HL-60 (cell line): ENCODE results near the gene CCDC187.

ENCODE experiments used
- GABPA ChIP-seq: IDR thresholded peaks from 2 replicates; pipeline ENCODE4 v1.6.1; 2012; ENCODE audit warnings: low read depth
- POLR2AphosphoS5 ChIP-seq: IDR thresholded peaks from 2 replicates; pipeline ENCODE4 v1.6.1; 2012; ENCODE audit warnings: low read depth
- REST ChIP-seq: IDR thresholded peaks from 2 replicates; pipeline ENCODE4 v1.6.1; 2012; ENCODE audit warnings: low read depth; ENCODE audit not compliant: insufficient replicate concordance
- SPI1 ChIP-seq: IDR thresholded peaks from 2 replicates; pipeline ENCODE4 v1.6.1; 2012; ENCODE audit warnings: low read depth, mild to moderate bottlenecking, borderline replicate concordance
- TF ChIP-seq, protein P1 (sequence below): IDR thresholded peaks from one replicate; pipeline ENCODE4 v1.5.1; 2011; ENCODE audit warnings: low read length, control low read depth, inconsistent platforms; ENCODE audit not compliant: insufficient read depth

DNA sequence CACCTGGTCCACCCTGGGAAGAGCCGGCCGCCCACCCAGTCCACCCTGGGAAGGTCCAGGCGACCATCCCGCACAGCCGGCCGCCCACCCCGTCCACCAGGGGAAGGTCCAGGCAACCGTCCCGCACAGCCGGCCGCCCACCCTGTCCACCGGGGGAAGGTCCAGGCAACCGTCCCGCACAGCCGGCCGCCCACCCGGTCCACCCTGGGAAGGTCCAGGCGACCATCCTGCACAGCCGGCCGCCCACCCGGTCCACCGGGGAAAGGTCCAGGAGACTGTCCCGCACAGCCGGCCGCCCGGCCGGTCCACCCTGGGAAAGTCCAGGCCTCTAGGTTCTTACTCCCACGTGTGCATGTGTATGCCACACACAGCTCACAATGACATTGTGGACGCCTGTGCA, 51.6 kb downstream of the CCDC187 start:
- TF ChIP-seq, protein P1, sequence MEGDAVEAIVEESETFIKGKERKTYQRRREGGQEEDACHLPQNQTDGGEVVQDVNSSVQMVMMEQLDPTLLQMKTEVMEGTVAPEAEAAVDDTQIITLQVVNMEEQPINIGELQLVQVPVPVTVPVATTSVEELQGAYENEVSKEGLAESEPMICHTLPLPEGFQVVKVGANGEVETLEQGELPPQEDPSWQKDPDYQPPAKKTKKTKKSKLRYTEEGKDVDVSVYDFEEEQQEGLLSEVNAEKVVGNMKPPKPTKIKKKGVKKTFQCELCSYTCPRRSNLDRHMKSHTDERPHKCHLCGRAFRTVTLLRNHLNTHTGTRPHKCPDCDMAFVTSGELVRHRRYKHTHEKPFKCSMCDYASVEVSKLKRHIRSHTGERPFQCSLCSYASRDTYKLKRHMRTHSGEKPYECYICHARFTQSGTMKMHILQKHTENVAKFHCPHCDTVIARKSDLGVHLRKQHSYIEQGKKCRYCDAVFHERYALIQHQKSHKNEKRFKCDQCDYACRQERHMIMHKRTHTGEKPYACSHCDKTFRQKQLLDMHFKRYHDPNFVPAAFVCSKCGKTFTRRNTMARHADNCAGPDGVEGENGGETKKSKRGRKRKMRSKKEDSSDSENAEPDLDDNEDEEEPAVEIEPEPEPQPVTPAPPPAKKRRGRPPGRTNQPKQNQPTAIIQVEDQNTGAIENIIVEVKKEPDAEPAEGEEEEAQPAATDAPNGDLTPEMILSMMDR, result no peak
- TF ChIP-seq REST (no peak), POLR2AphosphoS5 (no peak), SPI1 (no peak), GABPA (no peak)
